Stimulated activated CD4-positive, alpha-beta T cell treated with anti-CD3 and anti-CD28 coated beads, Interleukin-4, amount 100 ng/mL, for 4 hours (primary cell): ENCODE results near the gene MICAL2.

Experiments
- DNase-seq, 2 experiments: peaks; one replicate each; pipeline ENCODE4 v3.0.0-alpha.2; 2020

MICAL2 gene

GRCh38 chr11:12110201-12110713 is at the start of gene MICAL2:
Gene MICAL2 (plus strand): TSS chr11:12110590. CDS start chr11:12162156, 51,566 bp downstream.
- peak; percentile 80 to 85 for DNase-seq

GRCh38 chr11:12061851-12062560 is 48.4 kb upstream of the MICAL2 start:
- DNase-seq = no peak

DNA sequence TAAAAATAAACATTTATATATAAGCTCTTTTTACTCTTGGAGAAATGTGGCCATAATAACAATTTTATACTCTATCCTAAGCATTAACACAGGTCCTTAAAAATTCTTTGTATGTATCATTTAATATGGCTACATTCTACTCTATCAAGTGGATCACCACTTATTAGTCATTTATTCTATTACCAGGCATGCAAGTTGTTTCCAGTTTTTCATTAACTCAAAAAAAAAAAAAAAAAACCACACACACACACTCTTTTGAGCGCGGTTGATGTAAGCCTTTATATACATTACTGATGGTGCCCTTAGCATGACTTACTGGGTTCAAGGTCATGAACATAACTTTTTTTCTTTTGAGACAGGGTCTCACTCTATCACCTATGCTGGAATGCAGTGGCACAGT is 47.1 kb upstream of the MICAL2 start:
- no peak for DNase-seq

DNA sequence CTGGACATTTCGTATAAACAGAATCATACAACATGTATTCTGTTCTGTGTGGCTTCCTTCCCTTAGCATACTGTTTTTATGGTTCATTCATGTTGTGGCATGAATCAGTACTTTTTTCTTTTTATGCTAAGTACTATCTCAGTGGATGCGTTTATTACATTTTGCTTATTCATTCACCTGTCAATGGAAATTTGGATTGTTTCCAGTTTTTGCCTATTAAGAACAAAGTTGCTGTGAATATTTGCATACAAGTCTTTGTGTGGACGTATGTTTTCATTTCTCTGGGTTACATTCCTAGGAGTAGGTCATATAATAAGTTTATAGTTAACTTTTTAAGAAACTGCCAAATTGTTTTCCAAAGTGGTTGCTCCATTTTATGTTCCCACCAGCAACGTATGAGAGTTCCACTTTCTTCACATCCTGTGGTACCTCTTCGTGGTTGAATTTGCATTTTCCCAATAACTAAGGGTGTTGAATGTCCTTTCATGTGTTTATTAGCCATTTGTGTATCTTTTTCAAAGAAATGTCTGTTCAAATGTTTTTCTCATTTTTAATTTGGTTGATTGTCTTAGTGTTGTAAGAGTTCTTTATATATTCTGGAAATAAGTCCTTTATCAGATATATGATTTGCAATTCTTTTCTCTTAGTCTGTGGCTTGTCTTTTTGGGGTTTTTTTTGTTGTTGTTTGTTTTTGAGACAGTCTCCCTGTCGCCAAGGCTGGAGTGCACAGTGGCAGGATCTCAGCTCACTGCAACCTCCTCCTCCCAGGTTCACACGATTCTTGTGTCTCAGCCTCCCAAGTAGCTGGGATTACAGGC is 46.0 kb upstream of the MICAL2 start:
- no peak for DNase-seq

GRCh38 chr11:12064954-12065280 is 45.5 kb upstream of the MICAL2 start:
- DNase-seq = no peak

GRCh38 chr11:12066056-12066798 is 44.2 kb upstream of the MICAL2 start:
- no peak for DNase-seq

DNA sequence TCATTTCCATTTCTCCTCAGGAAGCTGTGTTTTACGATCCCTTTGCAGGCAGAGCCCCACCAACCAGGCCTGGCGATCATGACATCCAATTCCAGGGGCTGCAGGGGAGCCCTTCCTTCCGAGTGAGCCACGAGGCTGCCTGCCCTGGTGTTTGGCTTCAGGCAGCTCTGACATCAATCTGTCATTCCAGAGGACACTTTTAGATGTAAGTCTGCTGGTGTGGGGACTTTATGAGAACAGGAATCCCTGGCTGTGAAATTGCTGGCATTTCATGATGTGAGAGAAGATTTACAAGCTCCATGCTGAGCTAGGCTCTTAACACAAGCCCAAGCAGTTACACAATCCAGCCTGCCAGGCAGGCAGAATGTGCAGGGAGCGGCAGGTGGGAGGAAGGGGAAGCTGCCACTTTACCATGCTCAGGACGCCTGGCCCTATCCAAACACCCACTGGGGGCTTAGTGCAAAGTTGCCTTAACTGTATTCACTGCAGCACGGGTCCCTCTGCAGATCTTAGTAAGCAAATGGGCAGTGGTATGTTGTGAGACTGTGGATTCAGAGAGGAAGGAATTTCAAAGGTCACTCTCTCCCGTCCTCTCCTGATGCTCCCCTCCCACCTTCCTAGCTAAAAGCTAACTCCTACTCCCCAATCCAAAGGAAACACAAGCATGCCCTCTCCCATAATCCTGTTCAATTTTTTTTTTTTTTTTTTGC is 43.4 kb upstream of the MICAL2 start:
- no peak for DNase-seq

DNA sequence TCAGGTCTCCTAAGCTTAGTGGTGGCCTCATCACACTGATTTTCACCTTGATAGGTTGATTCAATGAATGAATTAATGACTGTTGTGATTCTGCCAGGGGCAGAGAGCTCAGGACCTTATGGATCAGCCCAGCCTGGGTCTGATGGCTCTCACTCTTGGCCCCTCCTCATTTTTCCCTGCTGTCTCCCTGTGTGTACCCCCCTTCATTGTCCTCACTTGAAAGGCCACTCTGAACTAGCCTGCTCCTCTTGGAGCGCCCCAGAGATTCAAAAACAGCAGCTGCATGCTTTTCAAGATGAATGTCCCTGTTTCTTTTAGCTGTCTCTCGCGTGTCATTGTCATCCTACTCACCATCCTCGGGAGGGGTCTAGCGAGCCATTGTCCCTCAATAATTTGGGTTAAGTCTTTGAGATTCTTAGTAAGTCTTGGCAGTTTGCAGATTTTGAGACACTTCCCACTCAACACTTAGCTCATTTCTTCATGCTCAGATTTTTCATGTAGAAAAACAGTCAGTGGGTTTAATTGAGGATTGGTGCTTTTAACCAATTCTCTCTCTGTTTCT is 42.5 kb upstream of the MICAL2 start:
- DNase-seq = no peak

- DNase-seq = no peak
Measured at GRCh38 chr11:12069066-12069676, 41.2 kb upstream of the MICAL2 start.

- no peak for DNase-seq
Measured at GRCh38 chr11:12070446-12071267, 39.7 kb upstream of the MICAL2 start.

- no peak for DNase-seq
Measured at GRCh38 chr11:12071574-12071973, 38.8 kb upstream of the MICAL2 start.

DNA sequence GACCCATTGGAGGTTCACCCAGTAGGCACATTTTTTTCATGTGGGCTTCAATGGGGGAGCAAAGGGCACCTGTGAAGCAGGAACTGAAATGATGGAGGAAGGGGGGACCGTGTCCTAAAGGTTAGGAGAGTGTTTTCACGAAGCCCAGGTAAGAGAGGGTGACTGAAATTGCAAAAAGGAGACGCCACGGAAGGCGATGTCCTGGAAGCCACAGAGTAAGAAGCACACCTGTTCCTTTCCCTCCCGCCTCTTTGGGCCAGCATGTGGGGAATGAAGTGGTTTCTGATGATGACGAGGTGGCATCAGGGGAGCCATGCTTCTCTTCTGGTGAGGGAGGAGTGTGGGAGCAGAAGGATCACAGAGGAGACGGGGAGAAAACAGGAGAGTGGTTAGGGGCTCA is 37.0 kb upstream of the MICAL2 start:
- DNase-seq = no peak

- no peak for DNase-seq
Measured at GRCh38 chr11:12073886-12074285, 36.5 kb upstream of the MICAL2 start.

DNA sequence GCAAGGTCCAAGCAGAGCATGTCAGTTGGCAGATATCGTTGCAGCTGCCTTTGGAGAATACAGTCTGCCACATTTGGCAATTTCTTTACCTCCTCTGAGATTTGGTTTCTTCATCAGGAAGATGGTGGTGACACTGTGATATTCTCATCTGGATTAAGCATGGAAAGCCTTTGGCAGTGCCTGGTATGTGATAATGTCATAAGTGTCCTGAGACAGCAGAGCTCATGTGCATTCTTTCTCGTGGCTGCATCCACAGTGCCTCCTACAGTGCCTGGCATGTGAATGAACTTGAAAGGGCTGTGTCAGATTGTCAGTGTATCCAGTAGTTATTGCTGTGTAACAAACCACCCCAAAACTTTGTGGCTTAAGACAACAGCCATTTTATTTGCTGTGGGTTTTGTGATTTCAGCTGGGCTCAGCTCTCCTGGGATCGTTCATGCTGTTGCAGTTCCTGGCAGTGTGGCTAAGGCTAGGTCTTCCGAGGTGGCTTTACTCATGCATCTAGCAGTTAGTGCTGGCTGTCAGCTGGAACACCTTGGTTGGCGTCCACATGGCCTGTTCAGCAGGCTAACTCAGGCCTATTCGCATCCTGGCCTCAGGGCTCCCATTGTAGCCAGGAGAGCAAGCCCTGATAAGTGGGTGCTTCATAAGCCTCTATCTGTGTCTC is 35.7 kb upstream of the MICAL2 start:
- no peak for DNase-seq

GRCh38 chr11:12075291-12075690 is 35.1 kb upstream of the MICAL2 start:
- no peak for DNase-seq

DNA sequence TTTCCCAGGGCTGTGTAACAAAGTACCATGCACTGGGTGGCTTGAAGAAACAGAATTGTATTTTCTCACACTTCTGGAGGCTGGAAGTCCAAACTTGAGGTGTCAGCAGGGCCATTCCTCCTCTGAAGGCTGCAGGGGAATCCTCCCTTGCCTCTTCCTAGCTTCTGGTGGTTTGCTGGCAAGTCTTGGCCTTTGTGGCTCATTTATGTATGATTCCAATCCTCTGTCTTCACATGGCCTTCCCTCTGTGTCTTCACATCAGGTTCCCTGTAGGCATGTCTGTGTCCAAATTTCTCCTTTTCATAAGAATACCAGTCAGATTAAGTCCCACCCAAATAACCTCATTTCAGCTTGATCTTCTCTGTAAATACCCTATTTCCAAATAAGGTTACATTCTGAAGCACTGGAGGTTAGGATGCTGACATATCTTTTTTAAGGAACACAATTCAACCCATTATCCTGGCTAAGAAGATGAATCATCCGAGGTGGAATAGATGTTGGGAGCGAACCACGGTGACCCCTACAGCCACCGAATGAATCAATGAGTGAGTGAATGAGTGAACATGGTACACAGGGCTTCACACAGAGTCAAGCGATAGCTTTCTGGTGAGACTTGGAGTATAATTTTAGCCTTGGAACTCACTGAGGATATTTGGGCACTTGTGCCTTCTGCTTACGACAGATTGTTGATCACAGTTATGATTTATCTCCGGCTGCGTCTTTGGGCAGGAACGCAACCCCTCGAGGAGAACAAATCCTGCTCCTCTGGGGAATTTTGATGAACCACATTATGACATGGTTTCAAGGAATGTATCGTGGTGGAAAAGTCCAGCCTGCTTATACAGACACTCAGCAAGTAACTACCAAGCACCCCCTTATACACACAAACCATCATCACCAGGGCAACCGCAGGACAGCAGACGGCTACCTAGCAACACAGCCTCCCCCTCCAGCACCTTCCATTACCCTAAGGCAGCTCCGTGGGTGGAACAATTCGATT is 34.3 kb upstream of the MICAL2 start:
- DNase-seq = no peak

DNA sequence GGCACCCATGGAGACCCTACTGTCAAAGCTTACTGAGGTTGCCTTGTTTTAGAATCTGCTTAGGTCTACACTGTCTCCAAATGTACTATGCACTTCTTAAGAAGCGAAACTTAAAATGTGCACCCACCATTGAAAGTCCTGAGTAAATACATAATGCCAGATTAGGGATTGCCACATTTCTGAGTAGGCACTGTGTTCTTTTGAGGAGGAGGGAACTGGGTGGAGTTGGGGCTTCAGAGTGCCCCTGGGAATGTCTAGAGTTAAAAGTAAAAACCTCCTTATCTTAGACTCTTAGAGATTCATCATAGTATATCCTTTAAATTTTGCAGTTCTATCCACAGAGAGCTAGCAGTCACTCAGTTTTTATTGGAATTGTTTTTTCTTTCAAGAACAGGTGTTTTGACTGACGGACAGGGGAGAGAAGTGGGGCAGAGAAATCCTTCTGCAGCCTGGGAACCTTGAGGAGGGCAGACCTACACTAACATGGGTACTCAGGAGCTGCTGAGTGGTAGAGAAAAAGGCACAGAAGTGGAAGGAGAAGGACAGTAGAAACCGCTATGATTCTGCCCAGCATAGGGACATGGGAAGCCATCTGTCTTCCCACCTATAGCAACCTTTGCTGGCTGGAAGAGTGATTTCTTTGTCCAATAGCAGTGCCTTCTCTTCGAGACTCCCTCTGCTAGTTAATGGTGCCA is 33.4 kb upstream of the MICAL2 start:
- DNase-seq = no peak

GRCh38 chr11:12077535-12078280 is 32.7 kb upstream of the MICAL2 start:
- no peak for DNase-seq
